Neuronal stem cell (in vitro differentiated cells): ENCODE data around the gene AFF3.

Experiments
- DNase-seq: peaks from one replicate; pipeline ENCODE4 v3.0.0-alpha.2; 2013; ENCODE audit warnings: low spot score
- H2AFZ ChIP-seq: one replicate; pipeline ENCODE4 v1.6.1; 2013; ENCODE audit warnings: mild to moderate bottlenecking, low read length, inconsistent platforms
- H2AK5ac ChIP-seq: 2 replicates; pipeline ENCODE4 v1.6.1; 2013; ENCODE audit warnings: low read depth, mild to moderate bottlenecking, inconsistent platforms, low read length, moderate library complexity, mixed read lengths
- H2BK120ac ChIP-seq: 2 replicates; pipeline ENCODE4 v1.6.1; 2013; ENCODE audit warnings: low read depth, mild to moderate bottlenecking, inconsistent platforms, low read length, moderate library complexity, mixed read lengths
- H2BK12ac ChIP-seq: one replicate; pipeline ENCODE4 v1.6.1; 2013; ENCODE audit warnings: low read length, inconsistent platforms
- H2BK15ac ChIP-seq: 2 replicates; pipeline ENCODE4 v1.6.1; 2013; ENCODE audit warnings: mild to moderate bottlenecking, low read length, inconsistent platforms, mixed read lengths
- H2BK5ac ChIP-seq: one replicate; pipeline ENCODE4 v1.6.1; 2013; ENCODE audit warnings: inconsistent platforms, mild to moderate bottlenecking, low read length, moderate library complexity
- H3K14ac ChIP-seq: one replicate; pipeline ENCODE4 v1.6.1; 2013; ENCODE audit warnings: low read length, inconsistent platforms
- H3K18ac ChIP-seq: 2 replicates; pipeline ENCODE4 v1.6.1; 2013; ENCODE audit warnings: low read length, inconsistent platforms
- H3K23ac ChIP-seq: 2 replicates; pipeline ENCODE4 v1.6.1; 2013; ENCODE audit warnings: low read depth, mild to moderate bottlenecking, mixed read lengths, low read length, inconsistent platforms; ENCODE audit not compliant: poor library complexity
- H3K27ac ChIP-seq: replicated peaks from 3 replicates; pipeline ENCODE4 v1.5.1; 2013; ENCODE audit warnings: low read length, inconsistent platforms
- H3K27me3 ChIP-seq, 3 experiments: 2 replicates each; pipeline ENCODE4 v1.6.1; 2013; ENCODE audit warnings: low read length in 3 of 3, mild to moderate bottlenecking in 2 of 3, inconsistent platforms in 1 of 3, low read depth in 1 of 3, mixed read lengths in 1 of 3, moderate library complexity in 1 of 3; ENCODE audit not compliant: control insufficient read depth in 3 of 3, insufficient read depth in 3 of 3
- H3K36me3 ChIP-seq, 2 donors: replicated peaks in 1 of 2; 2 replicates each; pipeline ENCODE4 v1.6.1; 2013; ENCODE audit warnings: low read length in 2 of 2; ENCODE audit not compliant: control insufficient read depth in 2 of 2, insufficient read depth in 2 of 2
- H3K4ac ChIP-seq: 2 replicates; pipeline ENCODE4 v1.6.1; 2013; ENCODE audit warnings: inconsistent platforms, mild to moderate bottlenecking, low read length, moderate library complexity
- H3K4me1 ChIP-seq, 2 donors: 1 replicate in 1 of 2; 2 replicates in 1 of 2; pipeline ENCODE4 v1.6.1; 2013; ENCODE audit warnings: low read length in 2 of 2, low read depth in 1 of 2; ENCODE audit not compliant: control insufficient read depth in 2 of 2, insufficient read depth in 1 of 2
- H3K4me2 ChIP-seq: one replicate; pipeline ENCODE4 v1.6.1; 2013; ENCODE audit warnings: mild to moderate bottlenecking, low read length, inconsistent platforms; ENCODE audit not compliant: insufficient read depth, poor library complexity, severe bottlenecking
- H3K4me3 ChIP-seq, 2 donors: 2 replicates each; pipeline ENCODE4 v1.5.1; 2013; ENCODE audit warnings: low read length in 2 of 2, mild to moderate bottlenecking in 2 of 2, inconsistent platforms in 1 of 2, moderate library complexity in 1 of 2
- H3K79me1 ChIP-seq: one replicate; pipeline ENCODE4 v1.6.1; 2013; ENCODE audit warnings: low read depth, mild to moderate bottlenecking, inconsistent platforms, low read length, moderate library complexity
- H3K9ac ChIP-seq: one replicate; pipeline ENCODE4 v1.6.1; 2013; ENCODE audit warnings: mild to moderate bottlenecking, low read depth, low read length, inconsistent platforms; ENCODE audit not compliant: poor library complexity
- H3K9me3 ChIP-seq, 2 donors: replicated peaks in 1 of 2; 2 replicates each; pipeline versions ENCODE3 to v1.6.1; 2013; ENCODE audit warnings: low read length in 2 of 2, mild to moderate bottlenecking in 2 of 2, inconsistent platforms in 1 of 2, low read depth in 1 of 2, mixed read lengths in 1 of 2, moderate library complexity in 1 of 2; ENCODE audit not compliant: control insufficient read depth in 2 of 2, insufficient read depth in 1 of 2
- H4K8ac ChIP-seq: one replicate; pipeline ENCODE4 v1.6.1; 2013; ENCODE audit warnings: low read depth, mild to moderate bottlenecking, inconsistent platforms, low read length, moderate library complexity
- H4K91ac ChIP-seq: one replicate; pipeline ENCODE4 v1.6.1; 2013; ENCODE audit warnings: low read length, low read depth, mild to moderate bottlenecking, inconsistent platforms; ENCODE audit not compliant: poor library complexity
- whole genome bisulfite sequencing, 2 donors: extraction: QIAGEN DNeasy Blood & Tissue Kit; methylation state at CpG; one replicate each; pipeline ENCODE4 v1.1.7; 2013; ENCODE audit warnings: missing lambda C conversion rate in 2 of 2, mixed read lengths in 1 of 2; ENCODE audit not compliant: insufficient read length in 2 of 2, insufficient replicate concordance in 1 of 2; ENCODE audit errors: extremely low coverage in 2 of 2; 5-methylcytosine and 5-hydroxymethylcytosine counted together

AFF3 gene

GRCh38 chr2:99765731-99766318, 376.6 kb downstream of the AFF3 start:
- Histone ChIP-seq H3K36me3 (no peaks in the 10 kb centered on the region), H3K4me2 (no peak overlapping the region), H3K27me3 (no peaks in the 10 kb centered on the region), H3K27ac (no peak overlapping the region), H3K79me1 (no peaks in the 10 kb centered on the region), H3K14ac (no peak overlapping the region), H3K4ac (no peak overlapping the region), H3K9me3 (no peaks in the 10 kb centered on the region), H3K23ac (no peak overlapping the region), H3K4me1 (peaks cover 0 to 2% of the 10 kb centered on the region in 2 donors), H4K8ac (no peak overlapping the region), H3K4me3 (no peak overlapping the region), H2AK5ac (no peak overlapping the region), H3K18ac (no peak overlapping the region), H2AFZ (no peak overlapping the region), H3K9ac (no peak overlapping the region), H2BK15ac (no peak overlapping the region), H2BK120ac (no peak overlapping the region), H2BK12ac (no peak overlapping the region), H4K91ac (no peak overlapping the region), H2BK5ac (no peak overlapping the region)
- no CpG with 5 or more reads among the region's 4 CpGs for WGBS, 2 donors
- DNase-seq, result no peak

GRCh38 chr2:99763764-99764163, 378.6 kb downstream of the AFF3 start:
- no peaks in the 10 kb centered on the region for H3K27me3 ChIP-seq
- H3K4me3 ChIP-seq, result no peak overlapping the region
- peaks cover 0 to 2% of the 10 kb centered on the region in 2 donors for H3K4me1 ChIP-seq
- H3K9ac ChIP-seq, result no peak overlapping the region
- H3K27ac ChIP-seq, result no peak overlapping the region
- H3K18ac ChIP-seq, result no peak overlapping the region
- H2BK15ac ChIP-seq, result no peak overlapping the region
- H2BK120ac ChIP-seq, result no peak overlapping the region
- no CpG with 5 or more reads among the region's 6 CpGs for WGBS, 2 donors
- H3K4me2 ChIP-seq, result no peak overlapping the region
- no peak overlapping the region for H2AFZ ChIP-seq
- H3K79me1 ChIP-seq, result no peaks in the 10 kb centered on the region
- no peak overlapping the region for H3K14ac ChIP-seq
- no peak overlapping the region for H4K8ac ChIP-seq
- H2BK12ac ChIP-seq, result no peak overlapping the region
- H2BK5ac ChIP-seq, result no peak overlapping the region
- no peak for DNase-seq
- H3K36me3 ChIP-seq, result no peaks in the 10 kb centered on the region
- H4K91ac ChIP-seq, result no peak overlapping the region
- H3K4ac ChIP-seq, result no peak overlapping the region
- no peak overlapping the region for H3K23ac ChIP-seq
- no peak overlapping the region for H2AK5ac ChIP-seq
- no peaks in the 10 kb centered on the region for H3K9me3 ChIP-seq

GRCh38 chr2:99762714-99763113, 379.7 kb downstream of the AFF3 start:
- Histone ChIP-seq H2BK12ac (no peak overlapping the region), H3K4me3 (no peak overlapping the region), H3K36me3 (no peaks in the 10 kb centered on the region), H3K27ac (no peak overlapping the region), H2AFZ (no peak overlapping the region), H3K79me1 (no peaks in the 10 kb centered on the region), H3K14ac (no peak overlapping the region), H3K18ac (no peak overlapping the region), H2BK120ac (no peak overlapping the region), H4K8ac (no peak overlapping the region), H3K9ac (no peak overlapping the region), H2BK15ac (no peak overlapping the region), H3K4me1 (peaks cover 0 to 2% of the 10 kb centered on the region in 2 donors), H3K27me3 (no peaks in the 10 kb centered on the region), H4K91ac (no peak overlapping the region), H3K23ac (no peak overlapping the region), H3K4me2 (no peak overlapping the region), H2AK5ac (no peak overlapping the region), H2BK5ac (no peak overlapping the region), H3K4ac (no peak overlapping the region), H3K9me3 (no peaks in the 10 kb centered on the region)
- no CpG with 5 or more reads among the region's 7 CpGs for WGBS, 2 donors
- no peak for DNase-seq

GRCh38 chr2:99757611-99758114, 384.7 kb downstream of the AFF3 start:
- no peaks in the 10 kb centered on the region for H3K79me1 ChIP-seq
- no peak overlapping the region for H4K91ac ChIP-seq
- no peak overlapping the region for H3K4me3 ChIP-seq
- H4K8ac ChIP-seq, result no peak overlapping the region
- H2BK120ac ChIP-seq, result no peak overlapping the region
- no peak overlapping the region for H3K14ac ChIP-seq
- no peak for DNase-seq
- no peak overlapping the region for H2BK15ac ChIP-seq
- no peak overlapping the region for H3K9ac ChIP-seq
- no peak overlapping the region for H3K27ac ChIP-seq
- no peak overlapping the region for H2BK5ac ChIP-seq
- no peak overlapping the region for H2AFZ ChIP-seq
- no peaks in the 10 kb centered on the region for H3K36me3 ChIP-seq
- no peak overlapping the region for H2BK12ac ChIP-seq
- H3K9me3 ChIP-seq, result no peaks in the 10 kb centered on the region
- H2AK5ac ChIP-seq, result no peak overlapping the region
- no peak overlapping the region for H3K4me2 ChIP-seq
- H3K4me1 ChIP-seq, result peaks cover 0 to 3% of the 10 kb centered on the region in 2 donors
- WGBS, 2 donors, result no CpG with 5 or more reads among the region's 3 CpGs
- no peak overlapping the region for H3K4ac ChIP-seq
- H3K18ac ChIP-seq, result no peak overlapping the region
- no peak overlapping the region for H3K23ac ChIP-seq
- H3K27me3 ChIP-seq, result no peaks in the 10 kb centered on the region
